ENCODE results near the gene NCAM1.

- TF ChIP-seq CTCF (IDR thresholded peaks at IDR 0.05) (no peak), POLR2A (IDR thresholded peaks at IDR 0.05) (no peak)
Observed at GRCh38 chr11:113295993-113296392, 334.8 kb downstream of the NCAM1 start.
